IMR-90 (cell line): ENCODE measurements around the gene PRAC2.

Experiments
- BHLHE40 ChIP-seq: fragments of 150-350 bp; IDR thresholded peaks from 2 replicates; pipeline ENCODE4 v1.6.1; 2016; ENCODE audit warnings: mild to moderate bottlenecking, low read depth, low read length
- CEBPB ChIP-seq: IDR thresholded peaks from 2 replicates; pipeline ENCODE4 v1.6.1; 2012; ENCODE audit warnings: low read depth, low read length, improper control_type of control experiment
- CTCF ChIP-seq: conservative IDR thresholded peaks from 2 replicates; pipeline ENCODE4 v1.5.1; 2012; ENCODE audit warnings: mild to moderate bottlenecking, low read depth, low read length, improper control_type of control experiment
- ELK1 ChIP-seq: fragments of 150-350 bp; IDR thresholded peaks from 2 replicates; pipeline ENCODE4 v1.6.1; 2016; ENCODE audit warnings: low read depth, mild to moderate bottlenecking, low read length, moderate library complexity, borderline replicate concordance
- FOS ChIP-seq: fragments of 150-350 bp; IDR thresholded peaks from 2 replicates; pipeline ENCODE4 v1.6.1; 2016; ENCODE audit warnings: low read depth, low read length
- MAFK ChIP-seq: IDR thresholded peaks from 2 replicates; pipeline ENCODE4 v1.6.1; 2012; ENCODE audit warnings: low read depth, low read length, improper control_type of control experiment
- MAZ ChIP-seq: IDR thresholded peaks from 2 replicates; pipeline ENCODE4 v1.6.1; 2012; ENCODE audit warnings: low read depth, mild to moderate bottlenecking, low read length, improper control_type of control experiment, moderate library complexity, borderline replicate concordance
- MXI1 ChIP-seq: IDR thresholded peaks from 2 replicates; pipeline ENCODE4 v1.6.1; 2012; ENCODE audit warnings: low read depth, mild to moderate bottlenecking, low read length, moderate library complexity, borderline replicate concordance
- POLR2A ChIP-seq: IDR thresholded peaks from 2 replicates; pipeline ENCODE4 v1.6.1; 2012; ENCODE audit warnings: mild to moderate bottlenecking, low read depth, low read length
- RAD21 ChIP-seq: IDR thresholded peaks from 2 replicates; pipeline ENCODE4 v1.6.1; 2012; ENCODE audit warnings: low read length, improper control_type of control experiment
- RCOR1 ChIP-seq: IDR thresholded peaks from 2 replicates; pipeline ENCODE4 v1.6.1; 2012; ENCODE audit warnings: mild to moderate bottlenecking, low read length, improper control_type of control experiment; ENCODE audit not compliant: insufficient replicate concordance
- RFX5 ChIP-seq: IDR thresholded peaks from 2 replicates; pipeline ENCODE4 v1.8.0; 2012; ENCODE audit warnings: low read depth, mild to moderate bottlenecking, low read length, moderate library complexity
- SMC3 ChIP-seq: fragments of 150-350 bp; IDR thresholded peaks from 2 replicates; pipeline ENCODE4 v1.6.1; 2016; ENCODE audit warnings: low read depth, mild to moderate bottlenecking, antibody characterized with exemption, low read length, moderate library complexity
- USF2 ChIP-seq: fragments of 150-350 bp; IDR thresholded peaks from 2 replicates; pipeline ENCODE4 v1.6.1; 2017; ENCODE audit warnings: mild to moderate bottlenecking, antibody characterized with exemption, low read length, low read depth

- no peak for TF ChIP-seq CTCF
- TF ChIP-seq RFX5: no peak
- TF ChIP-seq POLR2A: no peak
- no peak for TF ChIP-seq MAZ
- TF ChIP-seq SMC3: no peak
- TF ChIP-seq ELK1: no peak
- no peak for TF ChIP-seq BHLHE40
- no peak for TF ChIP-seq MAFK
- TF ChIP-seq MXI1: no peak
- no peak for TF ChIP-seq RCOR1
- TF ChIP-seq USF2: no peak
- no peak for TF ChIP-seq FOS
- peak; percentile 34 for TF ChIP-seq CEBPB
- TF ChIP-seq RAD21: no peak
These were observed 45.9 kb upstream of the PRAC2 start for GRCh38 chr17:48676963-48677558.
